HG03139 (cell line): Measurements from ENCODE around the gene PSMB2.
"Not testable (repeated sequence)": the region's sequence is repeated elsewhere in the genome, so short reads cannot be mapped to it uniquely, and the experiment has no call there.

Experiments
- ATAC-seq: cut with Tn5 transposase; IDR thresholded peaks from one replicate; pipeline ENCODE4 v1.9.1; 2021; ENCODE audit not compliant: unreplicated experiment

PSMB2 gene

GRCh38 chr1:35594005-35594760 lies 47.1 kb downstream of the PSMB2 start:
- ATAC-seq: no peak

GRCh38 chr1:35592991-35593769 lies 48.1 kb downstream of the PSMB2 start:
- no peak for ATAC-seq

- no peak for ATAC-seq
Measured at GRCh38 chr1:35591211-35591610, 50.1 kb downstream of the PSMB2 start.

GRCh38 chr1:35590476-35591040 lies 50.8 kb downstream of the PSMB2 start:
- no peak for ATAC-seq

- ATAC-seq: no peak
Measured at GRCh38 chr1:35589516-35590427, 51.6 kb downstream of the PSMB2 start.

- no peak for ATAC-seq
Measured at GRCh38 chr1:35588197-35588910, 53.0 kb downstream of the PSMB2 start.

GRCh38 chr1:35587736-35588135 lies 53.6 kb downstream of the PSMB2 start:
- ATAC-seq: no peak

- ATAC-seq: no peak
Measured at GRCh38 chr1:35586808-35587207, 54.5 kb downstream of the PSMB2 start.

GRCh38 chr1:35585805-35586204 lies 55.5 kb downstream of the PSMB2 start:
- not testable (repeated sequence) for ATAC-seq

- no peak for ATAC-seq
Measured at GRCh38 chr1:35585281-35585680, 56.0 kb downstream of the PSMB2 start.

- not testable (repeated sequence) for ATAC-seq
Measured at GRCh38 chr1:35581621-35582020, 59.7 kb downstream of the PSMB2 start.

GRCh38 chr1:35580949-35581388 lies 60.4 kb downstream of the PSMB2 start:
- ATAC-seq: no peak

GRCh38 chr1:35577071-35577998 lies 64.0 kb downstream of the PSMB2 start:
- peak; percentile 74 for ATAC-seq

GRCh38 chr1:35576766-35577070 lies 64.6 kb downstream of the PSMB2 start:
- not testable (repeated sequence) for ATAC-seq

GRCh38 chr1:35576061-35576765 lies 65.1 kb downstream of the PSMB2 start:
- no peak for ATAC-seq

- no peak for ATAC-seq
Measured at GRCh38 chr1:35575416-35575958, 65.8 kb downstream of the PSMB2 start.

GRCh38 chr1:35574655-35575415 lies 66.5 kb downstream of the PSMB2 start:
- no peak for ATAC-seq
